ENCODE data around the gene PPP6R1.
"Not testable (repeated sequence)": the region's sequence is repeated elsewhere in the genome, so short reads cannot be mapped to it uniquely, and the experiment has no call there.

PPP6R1 gene

GRCh38 chr19:55241935-55242464, 16.8 kb downstream of the PPP6R1 start:
- DNase-seq, result no peak

- no peak for DNase-seq
Observed at GRCh38 chr19:55241143-55241934, 17.5 kb downstream of the PPP6R1 start.

- no peak for DNase-seq
Observed at GRCh38 chr19:55240713-55241020, 18.1 kb downstream of the PPP6R1 start.

GRCh38 chr19:55239004-55239403, 19.8 kb downstream of the PPP6R1 start:
- DNase-seq, result no peak

- DNase-seq, result no peak
Observed at GRCh38 chr19:55238030-55238429, 20.8 kb downstream of the PPP6R1 start.

GRCh38 chr19:55232986-55233385, 25.8 kb downstream of the PPP6R1 start:
- DNase-seq, result no peak

GRCh38 chr19:55232286-55232602, 26.6 kb downstream of the PPP6R1 start:
- no peak for DNase-seq

- no peak for DNase-seq
Observed at GRCh38 chr19:55231391-55232285, 27.2 kb downstream of the PPP6R1 start.

- no peak for DNase-seq
Observed at GRCh38 chr19:55230780-55231179, 28.0 kb downstream of the PPP6R1 start.

- no peak for DNase-seq
Observed at GRCh38 chr19:55230329-55230728, 28.5 kb downstream of the PPP6R1 start.

GRCh38 chr19:55229789-55230182, 29.0 kb downstream of the PPP6R1 start:
- no peak for DNase-seq

- no peak for DNase-seq
Observed at GRCh38 chr19:55229145-55229788, 29.6 kb downstream of the PPP6R1 start.

GRCh38 chr19:55228403-55229031, 30.3 kb downstream of the PPP6R1 start, which contains the start of gene TMEM86B:
TSS of gene TMEM86B (minus strand) at chr19:55228763. CDS start at chr19:55228741, 22 bp downstream.
- DNase-seq, result no peak

- DNase-seq, result no peak
Observed at GRCh38 chr19:55228015-55228391, 30.8 kb downstream of the PPP6R1 start.

GRCh38 chr19:55227241-55228014, 31.4 kb downstream of the PPP6R1 start:
- no peak for DNase-seq

GRCh38 chr19:55226788-55227187, 32.0 kb downstream of the PPP6R1 start:
- DNase-seq, result no peak

GRCh38 chr19:55226273-55226672, 32.5 kb downstream of the PPP6R1 start:
- DNase-seq, result no peak

- DNase-seq, result no peak
Observed at GRCh38 chr19:55225415-55225958, 33.3 kb downstream of the PPP6R1 start.

- DNase-seq, result not testable (repeated sequence)
Observed at GRCh38 chr19:55224679-55225414, 34.0 kb downstream of the PPP6R1 start.

GRCh38 chr19:55224038-55224665, 34.7 kb downstream of the PPP6R1 start:
- no peak for DNase-seq
